DND-41 (cell line): Measurements from ENCODE around the gene NXN.
"Not testable (repeated sequence)": the region's sequence is repeated elsewhere in the genome, so short reads cannot be mapped to it uniquely, and the experiment has no call there.

Experiments used
- ATAC-seq: fragments of 200-7000 bp; cut with Tn5 transposase; 3 replicates; pipeline ENCODE4 v1.9.1; 2021; ENCODE audit warnings: low read depth; ENCODE audit not compliant: insufficient read depth
- DNase-seq: peaks from one replicate; pipeline ENCODE4 v3.0.0-alpha.2; 2020
- H2AFZ ChIP-seq: 2 replicates; pipeline ENCODE4 v1.6.0; 2012; ENCODE audit warnings: low read depth, low read length
- H3K27ac ChIP-seq: 2 replicates; pipeline ENCODE4 v1.5.1; 2012; ENCODE audit warnings: low read length, inconsistent platforms
- H3K27me3 ChIP-seq: fragments of 200-600 bp; sonication (generic); 2 replicates; pipeline ENCODE4 v1.6.0; 2012; ENCODE audit warnings: low read length, mild to moderate bottlenecking, inconsistent platforms; ENCODE audit not compliant: insufficient read depth, poor library complexity
- H3K36me3 ChIP-seq: 2 replicates; pipeline ENCODE4 v1.5.1; 2012; ENCODE audit warnings: low read length, inconsistent platforms; ENCODE audit not compliant: insufficient read depth
- H3K4me1 ChIP-seq: 2 replicates; pipeline ENCODE4 v1.5.1; 2012; ENCODE audit warnings: mild to moderate bottlenecking, low read length; ENCODE audit not compliant: insufficient read depth
- H3K4me2 ChIP-seq: 2 replicates; pipeline ENCODE4 v1.6.0; 2012; ENCODE audit warnings: mild to moderate bottlenecking, moderate library complexity, low read length, inconsistent platforms; ENCODE audit not compliant: insufficient read depth
- H3K4me3 ChIP-seq, 2 experiments: fragments of 200-600 bp in 1 of 2; shearing (Covaris generic) in 1 of 2; 2 replicates each; pipeline ENCODE4 v1.5.1; 2012 to 2016; ENCODE audit warnings: inconsistent platforms in 2 of 2, low read length in 2 of 2, mild to moderate bottlenecking in 2 of 2, low read depth in 1 of 2, moderate library complexity in 1 of 2
- H3K79me2 ChIP-seq: 2 replicates; pipeline ENCODE4 v1.6.0; 2012; ENCODE audit warnings: low read length, inconsistent platforms; ENCODE audit not compliant: insufficient read depth
- H3K9ac ChIP-seq: 2 replicates; pipeline ENCODE4 v1.6.0; 2012; ENCODE audit warnings: low read depth, mild to moderate bottlenecking, inconsistent platforms, low read length, moderate library complexity
- H3K9me3 ChIP-seq: 2 replicates; pipeline ENCODE4 v1.5.1; 2012; ENCODE audit warnings: low read length, moderate library complexity, mild to moderate bottlenecking, inconsistent platforms; ENCODE audit not compliant: insufficient read depth, severe bottlenecking
- H4K20me1 ChIP-seq: 2 replicates; pipeline ENCODE4 v1.6.0; 2012; ENCODE audit warnings: low read length; ENCODE audit not compliant: insufficient read depth
- EZH2 ChIP-seq: IDR thresholded peaks from 3 replicates; pipeline ENCODE4 v1.6.1; 2012; ENCODE audit warnings: borderline replicate concordance, low read depth, mild to moderate bottlenecking, moderate library complexity, low read length, inconsistent platforms; ENCODE audit not compliant: severe bottlenecking
- TF ChIP-seq, protein P1 (sequence below): IDR thresholded peaks from 2 replicates; pipeline ENCODE4 v1.5.1; 2012; ENCODE audit warnings: borderline replicate concordance, low read length, moderate library complexity, mild to moderate bottlenecking; ENCODE audit not compliant: poor library complexity, severe bottlenecking; ENCODE audit errors: extremely low read depth

NXN gene

DNA sequence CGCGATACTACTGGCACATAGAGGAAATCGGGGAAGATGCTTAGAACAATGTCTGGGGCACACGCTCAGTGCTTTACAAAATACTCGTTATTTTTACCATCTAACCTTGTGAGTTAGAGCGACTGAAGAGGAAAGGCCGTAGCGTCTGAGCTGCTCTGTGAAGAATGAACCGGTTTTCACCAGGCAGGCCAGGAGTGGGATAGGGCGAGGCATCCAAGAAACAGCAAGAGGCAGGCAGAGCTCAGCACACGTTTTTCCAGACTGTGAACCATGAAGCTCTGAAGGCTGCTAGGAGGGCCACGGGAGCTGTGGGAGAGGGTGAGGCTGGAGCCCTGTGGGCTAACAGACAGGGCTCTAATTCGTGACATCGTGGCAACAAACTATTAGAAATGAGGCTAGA lies 101.9 kb downstream of the NXN start:
- Histone ChIP-seq H3K4me1 (no peaks in the 10 kb centered on the region), H3K4me2 (no peak overlapping the region), H3K9ac (no peak overlapping the region), H4K20me1 (no peaks in the 10 kb centered on the region), H3K27ac (no peak overlapping the region), H3K27me3 (no peaks in the 10 kb centered on the region), H2AFZ (no peak overlapping the region), H3K79me2 (no peaks in the 10 kb centered on the region), H3K4me3 (no peak overlapping the region), H3K36me3 (no peaks in the 10 kb centered on the region), H3K9me3 (no peaks in the 10 kb centered on the region)
- TF ChIP-seq EZH2: no peak
- TF ChIP-seq, protein P1, sequence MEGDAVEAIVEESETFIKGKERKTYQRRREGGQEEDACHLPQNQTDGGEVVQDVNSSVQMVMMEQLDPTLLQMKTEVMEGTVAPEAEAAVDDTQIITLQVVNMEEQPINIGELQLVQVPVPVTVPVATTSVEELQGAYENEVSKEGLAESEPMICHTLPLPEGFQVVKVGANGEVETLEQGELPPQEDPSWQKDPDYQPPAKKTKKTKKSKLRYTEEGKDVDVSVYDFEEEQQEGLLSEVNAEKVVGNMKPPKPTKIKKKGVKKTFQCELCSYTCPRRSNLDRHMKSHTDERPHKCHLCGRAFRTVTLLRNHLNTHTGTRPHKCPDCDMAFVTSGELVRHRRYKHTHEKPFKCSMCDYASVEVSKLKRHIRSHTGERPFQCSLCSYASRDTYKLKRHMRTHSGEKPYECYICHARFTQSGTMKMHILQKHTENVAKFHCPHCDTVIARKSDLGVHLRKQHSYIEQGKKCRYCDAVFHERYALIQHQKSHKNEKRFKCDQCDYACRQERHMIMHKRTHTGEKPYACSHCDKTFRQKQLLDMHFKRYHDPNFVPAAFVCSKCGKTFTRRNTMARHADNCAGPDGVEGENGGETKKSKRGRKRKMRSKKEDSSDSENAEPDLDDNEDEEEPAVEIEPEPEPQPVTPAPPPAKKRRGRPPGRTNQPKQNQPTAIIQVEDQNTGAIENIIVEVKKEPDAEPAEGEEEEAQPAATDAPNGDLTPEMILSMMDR: no peak
- ATAC-seq: no peak
- no peak for DNase-seq

DNA sequence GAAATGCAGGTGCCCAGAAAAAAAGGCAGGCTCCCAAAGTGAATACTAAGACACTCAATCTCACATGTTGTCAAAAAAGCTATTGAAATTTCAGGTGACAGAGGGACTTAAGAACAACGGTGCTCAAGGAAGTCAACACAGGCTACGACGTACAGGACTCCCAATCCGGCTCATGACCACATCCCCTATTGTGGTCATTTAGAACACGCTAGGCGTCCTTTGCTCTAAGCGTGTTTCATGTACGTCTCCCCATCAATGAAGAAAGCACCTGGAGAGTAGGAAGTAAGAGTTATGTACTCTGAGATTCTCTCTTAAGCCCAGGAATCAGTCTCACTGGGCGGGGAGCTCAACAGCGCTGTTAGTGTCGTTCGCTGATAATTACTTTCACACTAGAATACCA lies 103.3 kb downstream of the NXN start:
- Histone ChIP-seq H3K4me3 (no peak overlapping the region), H3K4me1 (no peaks in the 10 kb centered on the region), H3K36me3 (no peaks in the 10 kb centered on the region), H3K9me3 (no peaks in the 10 kb centered on the region), H3K79me2 (no peaks in the 10 kb centered on the region), H3K27ac (no peak overlapping the region), H3K27me3 (no peaks in the 10 kb centered on the region), H3K9ac (no peak overlapping the region), H3K4me2 (no peak overlapping the region), H2AFZ (no peak overlapping the region), H4K20me1 (no peaks in the 10 kb centered on the region)
- peak; percentile 78 for ATAC-seq
- TF ChIP-seq, protein P1: no peak
- no peak for TF ChIP-seq EZH2
- DNase-seq: peak; percentile 27

DNA sequence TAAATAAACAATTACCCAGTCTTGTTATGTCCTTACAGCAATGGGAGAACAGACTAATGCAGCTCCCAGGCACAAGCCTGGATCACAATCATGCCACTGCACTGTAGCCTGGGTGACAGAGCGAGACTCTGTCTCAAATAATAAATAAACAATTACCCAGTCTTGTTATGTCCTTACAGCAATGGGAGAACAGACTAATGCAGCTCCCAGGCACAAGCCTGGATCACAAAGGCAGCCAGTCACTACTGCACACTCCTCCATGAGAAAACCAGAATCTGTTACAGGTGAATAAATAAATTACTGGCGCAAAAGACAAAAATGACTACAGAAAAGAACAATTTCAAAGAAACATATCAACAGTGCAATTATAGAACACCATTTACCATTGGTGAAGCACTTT lies 105.0 kb downstream of the NXN start:
- H2AFZ ChIP-seq, H3K4me1 ChIP-seq, H3K36me3 ChIP-seq, H3K79me2 ChIP-seq, H3K27me3 ChIP-seq, H4K20me1 ChIP-seq, H3K27ac ChIP-seq, ATAC-seq, H3K4me3 ChIP-seq, DNase-seq, H3K4me2 ChIP-seq, H3K9me3 ChIP-seq, H3K9ac ChIP-seq: not testable (repeated sequence)

DNA sequence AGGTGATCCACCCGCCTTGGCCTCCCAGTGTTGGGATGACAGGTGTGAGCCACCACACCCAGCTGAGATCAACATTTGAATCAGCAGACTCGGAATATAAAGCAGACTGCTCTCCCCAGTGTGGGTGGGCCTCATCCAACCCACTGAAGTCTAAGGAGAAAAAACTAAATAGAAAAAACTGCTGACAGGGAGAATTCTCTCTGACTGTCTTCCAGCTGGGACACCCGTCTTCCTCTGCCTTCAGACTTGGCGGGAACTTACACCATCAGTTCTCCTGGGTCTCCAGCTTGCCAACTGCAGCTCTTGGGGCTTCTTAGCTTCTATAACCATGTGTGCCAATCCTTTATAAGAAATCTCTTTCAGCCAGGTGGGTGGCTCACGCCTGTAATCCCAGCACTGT lies 106.7 kb downstream of the NXN start:
- Histone ChIP-seq H3K4me2 (no peak overlapping the region), H2AFZ (no peak overlapping the region), H3K79me2 (no peaks in the 10 kb centered on the region), H3K27me3 (no peaks in the 10 kb centered on the region), H3K9me3 (no peaks in the 10 kb centered on the region), H3K4me3 (no peak overlapping the region), H4K20me1 (no peaks in the 10 kb centered on the region), H3K9ac (no peak overlapping the region), H3K27ac (no peak overlapping the region), H3K36me3 (no peaks in the 10 kb centered on the region), H3K4me1 (no peaks in the 10 kb centered on the region)
- DNase-seq (no peak), ATAC-seq (no peak)
- no peak for TF ChIP-seq EZH2
- TF ChIP-seq, protein P1: no peak
